ENCODE results near the gene TRIM56.
"Not testable (repeated sequence)": the region's sequence is repeated elsewhere in the genome, so short reads cannot be mapped to it uniquely, and the experiment has no call there.

Gene TRIM56

DNA sequence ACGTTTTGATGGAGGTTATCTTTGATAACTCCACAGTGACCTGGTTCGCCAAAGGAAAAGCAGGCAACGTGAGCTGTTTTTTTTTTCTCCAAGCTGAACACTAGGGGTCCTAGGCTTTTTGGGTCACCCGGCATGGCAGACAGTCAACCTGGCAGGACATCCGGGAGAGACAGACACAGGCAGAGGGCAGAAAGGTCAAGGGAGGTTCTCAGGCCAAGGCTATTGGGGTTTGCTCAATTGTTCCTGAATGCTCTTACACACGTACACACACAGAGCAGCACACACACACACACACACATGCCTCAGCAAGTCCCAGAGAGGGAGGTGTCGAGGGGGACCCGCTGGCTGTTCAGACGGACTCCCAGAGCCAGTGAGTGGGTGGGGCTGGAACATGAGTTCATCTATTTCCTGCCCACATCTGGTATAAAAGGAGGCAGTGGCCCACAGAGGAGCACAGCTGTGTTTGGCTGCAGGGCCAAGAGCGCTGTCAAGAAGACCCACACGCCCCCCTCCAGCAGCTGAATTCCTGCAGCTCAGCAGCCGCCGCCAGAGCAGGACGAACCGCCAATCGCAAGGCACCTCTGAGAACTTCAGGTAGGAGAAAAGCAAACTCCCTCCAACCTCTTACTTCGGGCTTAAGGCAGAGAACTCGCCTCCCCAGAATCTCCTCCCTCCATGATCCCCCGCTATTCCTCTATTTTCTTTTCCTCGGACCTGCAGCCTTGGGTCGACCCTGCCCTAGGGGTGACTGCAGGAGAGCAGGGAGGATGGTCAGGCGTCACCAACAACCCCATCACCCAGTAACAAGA is 41.6 kb downstream of the TRIM56 start, which contains the start of gene SERPINE1:
SERPINE1 (plus strand) TSS at position 454 of the 809 bp plus-strand sequence. CDS start 1,290 bp downstream, outside the sequence.
- Histone ChIP-seq H3K27me3 (ENCODE audit: insufficient read depth, low read length) (no peaks in the 10 kb centered on the region), H3K9me3 (ENCODE audit: insufficient read depth, low read depth, low read length) (no peaks in the 10 kb centered on the region; the same call in 1 of the 2 replicates), H3K4me1 (ENCODE audit: insufficient read depth, low read length) (peaks cover 16% of the 10 kb centered on the region; the same call in 1 of the 2 replicates), H3K9ac (ENCODE audit: low read depth, low read length) (no peak within 1 kb of the TSS; the same call in 1 of the 2 replicates), H3K36me3 (ENCODE audit: insufficient read depth, low read depth, low read length) (no peaks in the 10 kb centered on the region), H3K4me3 (ENCODE audit: low read length) (peak within 1 kb of the TSS; percentile 46; the same call in 1 of the 2 replicates), H3K27ac (ENCODE audit: low read length) (no peak within 1 kb of the TSS)

DNA sequence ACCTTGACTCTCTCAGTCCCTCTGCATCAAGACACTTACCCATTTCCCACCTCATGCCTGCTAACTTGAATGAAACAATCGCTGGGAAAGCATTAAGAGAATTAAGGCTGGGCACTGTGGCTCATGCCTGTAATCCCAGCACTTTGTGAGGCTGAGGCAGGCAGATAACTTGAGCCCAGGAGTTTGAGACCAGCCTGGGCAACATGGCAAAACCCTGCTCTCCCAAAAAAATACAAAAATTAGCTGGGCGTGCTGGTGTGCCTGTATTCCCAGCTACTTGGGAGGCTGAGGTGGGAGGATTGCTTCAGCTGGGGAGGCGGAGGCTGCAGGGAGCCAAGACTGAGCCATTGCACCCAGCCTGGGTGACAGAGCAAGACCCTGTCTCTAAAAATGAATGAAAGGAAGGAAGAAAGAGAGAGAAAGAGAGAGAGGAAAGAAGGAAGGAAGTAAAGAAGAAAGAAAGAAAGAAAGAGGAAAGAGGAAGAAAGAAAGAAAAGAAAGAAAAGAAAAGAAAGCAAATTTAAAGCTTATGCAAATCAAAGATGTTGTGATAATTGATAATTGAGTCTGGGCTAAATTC is 42.3 kb downstream of the TRIM56 start:
- no peaks in the 10 kb centered on the region for H3K27me3 ChIP-seq (ENCODE audit: insufficient read depth, low read length)
- H3K4me3 ChIP-seq (ENCODE audit: low read length): peak overlapping the region; percentile 46; the same call in 1 of the 2 replicates
- H3K9ac ChIP-seq (ENCODE audit: low read depth, low read length): no peak overlapping the region; the same call in 1 of the 2 replicates
- no peak overlapping the region for H3K27ac ChIP-seq (ENCODE audit: low read length)
- H3K9me3 ChIP-seq (ENCODE audit: insufficient read depth, low read depth, low read length): no peaks in the 10 kb centered on the region; the same call in 1 of the 2 replicates
- H3K36me3 ChIP-seq (ENCODE audit: insufficient read depth, low read depth, low read length): no peaks in the 10 kb centered on the region
- H3K4me1 ChIP-seq (ENCODE audit: insufficient read depth, low read length): peaks cover 9% of the 10 kb centered on the region; the same call in 1 of the 2 replicates

DNA sequence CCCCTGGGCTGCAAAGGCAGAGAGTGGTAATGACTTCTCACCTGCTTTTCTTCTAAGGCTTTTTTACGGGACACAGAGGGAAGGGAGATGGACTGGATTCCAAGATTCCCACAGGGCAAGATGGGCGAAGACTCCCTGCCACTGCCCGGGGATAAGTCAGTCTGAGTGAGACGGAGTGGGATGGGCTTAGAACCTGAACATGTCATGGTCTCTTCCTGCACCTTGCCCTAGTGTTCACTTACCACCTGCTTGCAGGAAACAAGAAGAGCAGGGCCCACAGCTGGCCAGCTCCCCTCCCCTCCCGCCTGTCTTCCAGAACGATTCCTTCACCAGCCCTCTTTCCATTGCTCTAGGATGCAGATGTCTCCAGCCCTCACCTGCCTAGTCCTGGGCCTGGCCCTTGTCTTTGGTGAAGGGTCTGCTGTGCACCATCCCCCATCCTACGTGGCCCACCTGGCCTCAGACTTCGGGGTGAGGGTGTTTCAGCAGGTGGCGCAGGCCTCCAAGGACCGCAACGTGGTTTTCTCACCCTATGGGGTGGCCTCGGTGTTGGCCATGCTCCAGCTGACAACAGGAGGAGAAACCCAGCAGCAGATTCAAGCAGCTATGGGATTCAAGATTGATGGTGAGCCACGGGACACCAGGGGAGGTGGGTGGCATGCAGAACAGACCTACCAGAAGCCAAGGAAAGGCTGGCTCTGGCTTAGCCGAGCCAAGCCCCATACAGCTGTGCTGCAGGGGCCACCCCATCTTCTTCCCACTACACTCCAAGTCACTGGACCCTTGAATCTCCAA is 43.0 kb downstream of the TRIM56 start:
- Histone ChIP-seq H3K27me3 (ENCODE audit: insufficient read depth, low read length) (no peaks in the 10 kb centered on the region), H3K4me3 (ENCODE audit: low read length) (no peak overlapping the region), H3K9ac (ENCODE audit: low read depth, low read length) (no peak overlapping the region)

DNA sequence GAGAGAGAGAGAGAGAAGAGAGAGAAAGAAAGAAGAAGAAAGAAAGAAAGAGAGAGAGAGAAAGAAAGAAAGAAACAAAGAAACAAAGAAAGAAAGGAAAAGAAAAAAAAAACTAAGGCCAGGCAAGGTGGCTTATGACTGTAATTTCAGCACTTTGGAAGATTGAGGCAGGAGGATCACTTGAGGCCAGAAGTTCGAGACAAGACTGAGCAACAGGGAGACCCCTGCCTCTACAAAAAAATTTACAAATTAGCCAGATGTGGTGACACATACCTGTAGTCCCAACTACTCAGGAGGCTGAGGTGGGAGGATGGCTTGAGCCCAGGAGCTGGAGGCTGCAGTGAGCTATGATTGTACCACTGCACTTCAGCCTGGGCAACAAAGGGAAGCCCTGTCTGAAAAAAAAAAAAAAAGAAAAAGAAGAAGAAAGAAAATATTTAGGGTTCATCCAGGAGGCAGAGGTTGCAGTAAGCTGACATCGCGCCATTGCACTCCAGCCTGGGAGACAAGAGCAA is 44.4 kb downstream of the TRIM56 start:
- Histone ChIP-seq H3K9ac (ENCODE audit: low read depth, low read length) (no peak overlapping the region), H3K36me3 (ENCODE audit: insufficient read depth, low read depth, low read length) (no peaks in the 10 kb centered on the region), H3K9me3 (ENCODE audit: insufficient read depth, low read depth, low read length) (no peaks in the 10 kb centered on the region; the same call in 1 of the 2 replicates), H3K27ac (ENCODE audit: low read length) (no peak overlapping the region), H3K27me3 (ENCODE audit: insufficient read depth, low read length) (no peaks in the 10 kb centered on the region), H3K4me3 (ENCODE audit: low read length) (no peak overlapping the region), H3K4me1 (ENCODE audit: insufficient read depth, low read length) (peaks cover 7% of the 10 kb centered on the region; the same call in 1 of the 2 replicates)

More for the DNA sequence above, 43.0 kb downstream of the TRIM56 start:
- H3K36me3 ChIP-seq (ENCODE audit: insufficient read depth, low read depth, low read length): no peaks in the 10 kb centered on the region
- peaks cover 7% of the 10 kb centered on the region; the same call in 1 of the 2 replicates for H3K4me1 ChIP-seq (ENCODE audit: insufficient read depth, low read length)
- no peak overlapping the region for H3K27ac ChIP-seq (ENCODE audit: low read length)
- H3K9me3 ChIP-seq (ENCODE audit: insufficient read depth, low read depth, low read length): no peaks in the 10 kb centered on the region; the same call in 1 of the 2 replicates

DNA sequence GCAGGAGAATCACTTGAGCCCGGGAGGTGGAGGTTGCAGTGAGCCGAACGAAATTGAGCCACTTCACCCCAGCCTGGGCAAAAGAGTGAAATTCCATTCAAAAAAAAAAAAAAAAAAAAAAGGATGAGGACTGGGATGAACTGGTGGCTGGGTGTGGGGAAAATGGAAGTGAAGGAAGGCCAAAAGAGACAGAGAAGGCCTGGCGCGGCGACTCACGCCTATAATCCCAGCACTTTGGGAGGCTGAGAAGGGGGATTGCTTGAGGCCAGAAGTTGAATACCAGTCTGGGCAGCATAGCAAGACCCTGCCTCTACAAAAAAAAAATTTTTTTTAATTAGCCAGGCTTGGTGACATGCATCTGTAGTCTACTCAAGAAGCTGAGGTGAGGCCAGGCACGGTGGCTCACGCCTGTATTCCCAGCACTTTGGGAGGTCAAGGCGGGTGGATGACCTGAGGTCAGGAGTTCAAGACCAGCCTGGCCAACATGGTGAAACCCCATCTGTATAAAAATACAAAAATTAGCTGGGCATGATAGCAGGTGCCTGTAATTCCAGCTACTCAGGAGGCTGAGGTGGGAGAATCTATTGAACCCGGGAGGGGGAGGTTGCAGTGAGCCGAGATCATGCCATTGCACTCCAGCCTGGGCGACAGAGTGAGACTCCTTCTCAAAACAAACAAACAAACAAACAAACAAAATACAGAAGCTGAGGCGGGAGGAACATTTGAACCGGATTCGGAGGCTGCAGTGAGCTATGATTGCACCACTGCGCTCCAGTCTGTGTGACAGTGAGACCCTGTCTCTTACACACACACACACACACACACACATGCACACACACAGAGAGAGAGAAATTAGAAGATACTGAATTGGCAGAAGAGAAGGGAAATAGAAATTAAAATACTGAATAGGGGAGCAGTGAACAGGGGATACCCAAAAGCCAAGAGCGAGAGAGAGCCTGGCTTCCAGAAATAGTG is 47.6 kb downstream of the TRIM56 start:
- not testable (repeated sequence) for H3K9ac ChIP-seq (ENCODE audit: low read depth, low read length); H3K27me3 ChIP-seq (ENCODE audit: insufficient read depth, low read length); H3K27ac ChIP-seq (ENCODE audit: low read length); H3K36me3 ChIP-seq (ENCODE audit: insufficient read depth, low read depth, low read length); H3K9me3 ChIP-seq (ENCODE audit: insufficient read depth, low read depth, low read length); H3K4me1 ChIP-seq (ENCODE audit: insufficient read depth, low read length); H3K4me3 ChIP-seq (ENCODE audit: low read length)

DNA sequence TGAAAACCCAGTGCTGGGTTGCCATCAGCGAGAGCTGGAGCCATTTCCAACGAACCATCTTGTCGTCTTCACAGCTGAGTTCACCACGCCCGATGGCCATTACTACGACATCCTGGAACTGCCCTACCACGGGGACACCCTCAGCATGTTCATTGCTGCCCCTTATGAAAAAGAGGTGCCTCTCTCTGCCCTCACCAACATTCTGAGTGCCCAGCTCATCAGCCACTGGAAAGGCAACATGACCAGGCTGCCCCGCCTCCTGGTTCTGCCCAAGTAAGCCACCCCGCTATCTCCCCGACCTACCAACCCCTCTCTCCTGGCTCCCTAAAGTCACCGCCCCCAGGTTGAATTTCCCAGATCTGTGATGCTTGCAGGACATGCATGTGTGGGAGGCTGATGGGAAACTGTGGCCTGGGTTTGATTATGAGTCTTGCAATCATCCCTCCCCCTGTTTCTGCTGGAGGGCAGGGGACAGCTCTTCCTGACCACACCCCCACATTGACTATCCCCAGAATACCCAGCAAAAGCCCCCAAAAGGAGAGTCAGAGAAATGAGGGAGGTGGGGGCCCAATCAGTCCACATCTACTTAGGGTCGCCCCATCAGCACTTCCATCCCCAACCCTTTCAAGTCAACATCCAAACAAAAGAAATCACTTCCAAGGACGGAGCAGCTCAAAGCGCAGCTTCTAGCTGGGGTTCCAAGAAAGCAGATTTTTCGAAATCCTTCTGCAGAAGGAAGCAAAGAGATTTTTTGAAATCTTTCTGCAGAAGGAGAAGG is 48.5 kb downstream of the TRIM56 start:
- Histone ChIP-seq H3K9ac (ENCODE audit: low read depth, low read length) (no peak overlapping the region; the same call in 1 of the 2 replicates), H3K36me3 (ENCODE audit: insufficient read depth, low read depth, low read length) (peaks cover 8% of the 10 kb centered on the region; the same call in 1 of the 2 replicates), H3K27ac (ENCODE audit: low read length) (no peak overlapping the region), H3K4me1 (ENCODE audit: insufficient read depth, low read length) (no peaks in the 10 kb centered on the region; the same call in 1 of the 2 replicates), H3K27me3 (ENCODE audit: insufficient read depth, low read length) (no peaks in the 10 kb centered on the region), H3K4me3 (ENCODE audit: low read length) (no peak overlapping the region), H3K9me3 (ENCODE audit: insufficient read depth, low read depth, low read length) (no peaks in the 10 kb centered on the region)

DNA sequence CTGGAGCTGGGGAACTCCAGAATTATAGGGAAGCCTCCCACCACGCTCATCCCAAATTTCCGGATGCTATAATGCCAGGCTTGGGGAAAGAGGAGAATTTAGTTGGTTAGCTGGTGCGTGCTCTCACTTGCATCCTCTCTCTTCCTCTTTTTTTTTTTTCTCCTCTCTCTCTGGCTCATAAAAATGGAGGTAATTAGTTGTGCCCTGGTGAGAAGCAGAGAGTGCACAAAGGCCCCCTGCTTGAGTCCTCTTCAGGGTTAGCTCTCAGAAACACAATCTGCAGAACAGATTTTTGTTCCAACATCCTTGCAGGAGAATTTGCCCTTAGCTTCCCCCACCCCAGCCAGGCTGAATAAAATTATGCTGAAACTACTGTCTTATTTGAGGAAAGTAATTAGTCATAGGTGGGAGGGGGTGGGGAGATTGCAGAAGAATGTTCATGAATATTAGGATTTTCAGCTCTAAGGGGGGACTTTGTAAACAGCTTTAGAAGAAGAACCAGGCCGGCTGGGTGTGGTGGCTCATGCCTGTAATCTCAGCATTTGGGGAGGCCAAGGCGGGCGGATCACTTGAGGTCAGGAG is 49.2 kb downstream of the TRIM56 start:
- Histone ChIP-seq H3K9ac (ENCODE audit: low read depth, low read length) (peak overlapping the region; percentile 14; the same call in 1 of the 2 replicates), H3K27ac (ENCODE audit: low read length) (no peak overlapping the region), H3K4me1 (ENCODE audit: insufficient read depth, low read length) (no peaks in the 10 kb centered on the region; the same call in 1 of the 2 replicates), H3K9me3 (ENCODE audit: insufficient read depth, low read depth, low read length) (no peaks in the 10 kb centered on the region), H3K27me3 (ENCODE audit: insufficient read depth, low read length) (no peaks in the 10 kb centered on the region), H3K4me3 (ENCODE audit: low read length) (no peak overlapping the region), H3K36me3 (ENCODE audit: insufficient read depth, low read depth, low read length) (peaks cover 8% of the 10 kb centered on the region; the same call in 1 of the 2 replicates)

DNA sequence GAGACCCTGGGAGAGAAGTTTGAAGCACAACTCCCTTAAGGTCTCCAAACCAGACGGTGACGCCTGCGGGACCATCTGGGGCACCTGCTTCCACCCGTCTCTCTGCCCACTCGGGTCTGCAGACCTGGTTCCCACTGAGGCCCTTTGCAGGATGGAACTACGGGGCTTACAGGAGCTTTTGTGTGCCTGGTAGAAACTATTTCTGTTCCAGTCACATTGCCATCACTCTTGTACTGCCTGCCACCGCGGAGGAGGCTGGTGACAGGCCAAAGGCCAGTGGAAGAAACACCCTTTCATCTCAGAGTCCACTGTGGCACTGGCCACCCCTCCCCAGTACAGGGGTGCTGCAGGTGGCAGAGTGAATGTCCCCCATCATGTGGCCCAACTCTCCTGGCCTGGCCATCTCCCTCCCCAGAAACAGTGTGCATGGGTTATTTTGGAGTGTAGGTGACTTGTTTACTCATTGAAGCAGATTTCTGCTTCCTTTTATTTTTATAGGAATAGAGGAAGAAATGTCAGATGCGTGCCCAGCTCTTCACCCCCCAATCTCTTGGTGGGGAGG is 52.5 kb downstream of the TRIM56 start:
- no peaks in the 10 kb centered on the region for H3K9me3 ChIP-seq (ENCODE audit: insufficient read depth, low read depth, low read length)
- no peak overlapping the region for H3K9ac ChIP-seq (ENCODE audit: low read depth, low read length)
- H3K27me3 ChIP-seq (ENCODE audit: insufficient read depth, low read length): no peaks in the 10 kb centered on the region
- H3K27ac ChIP-seq (ENCODE audit: low read length): no peak overlapping the region
- no peak overlapping the region for H3K4me3 ChIP-seq (ENCODE audit: low read length)
- H3K36me3 ChIP-seq (ENCODE audit: insufficient read depth, low read depth, low read length): peaks cover 8% of the 10 kb centered on the region; the same call in 1 of the 2 replicates
- peaks cover 3% of the 10 kb centered on the region for H3K4me1 ChIP-seq (ENCODE audit: insufficient read depth, low read length)

DNA sequence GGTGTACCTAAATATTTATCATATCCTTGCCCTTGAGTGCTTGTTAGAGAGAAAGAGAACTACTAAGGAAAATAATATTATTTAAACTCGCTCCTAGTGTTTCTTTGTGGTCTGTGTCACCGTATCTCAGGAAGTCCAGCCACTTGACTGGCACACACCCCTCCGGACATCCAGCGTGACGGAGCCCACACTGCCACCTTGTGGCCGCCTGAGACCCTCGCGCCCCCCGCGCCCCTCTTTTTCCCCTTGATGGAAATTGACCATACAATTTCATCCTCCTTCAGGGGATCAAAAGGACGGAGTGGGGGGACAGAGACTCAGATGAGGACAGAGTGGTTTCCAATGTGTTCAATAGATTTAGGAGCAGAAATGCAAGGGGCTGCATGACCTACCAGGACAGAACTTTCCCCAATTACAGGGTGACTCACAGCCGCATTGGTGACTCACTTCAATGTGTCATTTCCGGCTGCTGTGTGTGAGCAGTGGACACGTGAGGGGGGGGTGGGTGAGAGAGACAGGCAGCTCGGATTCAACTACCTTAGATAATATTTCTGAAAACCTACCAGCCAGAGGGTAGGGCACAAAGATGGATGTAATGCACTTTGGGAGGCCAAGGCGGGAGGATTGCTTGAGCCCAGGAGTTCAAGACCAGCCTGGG is 53.1 kb downstream of the TRIM56 start:
- H3K9ac ChIP-seq (ENCODE audit: low read depth, low read length): peak overlapping the region; percentile 3; the same call in 1 of the 2 replicates
- H3K36me3 ChIP-seq (ENCODE audit: insufficient read depth, low read depth, low read length): peaks cover 8% of the 10 kb centered on the region; the same call in 1 of the 2 replicates
- no peak overlapping the region for H3K27ac ChIP-seq (ENCODE audit: low read length)
- H3K4me1 ChIP-seq (ENCODE audit: insufficient read depth, low read length): peaks cover 3% of the 10 kb centered on the region
- H3K27me3 ChIP-seq (ENCODE audit: insufficient read depth, low read length): no peaks in the 10 kb centered on the region
- H3K4me3 ChIP-seq (ENCODE audit: low read length): 0 out of 2 replicates have a peak overlapping the region, but pooled peaks have one; percentile 27
- no peaks in the 10 kb centered on the region for H3K9me3 ChIP-seq (ENCODE audit: insufficient read depth, low read depth, low read length)

Data from iPS-20b (cell line).